Jurkat, Clone E6-1 (cell line): ENCODE data around the gene C11orf52.

Source experiments
- DNase-seq: peaks from one replicate; pipeline ENCODE4 v3.0.0-alpha.2; 2011; ENCODE audit warnings: low read depth, low spot score
- H3K4me3 ChIP-seq: 2 replicates; pipeline ENCODE4 v1.5.1; 2011; ENCODE audit warnings: mild to moderate bottlenecking, low read length, control low read depth, moderate library complexity

Gene C11orf52

GRCh38 chr11:111935317-111936039 lies 16.8 kb downstream of the C11orf52 start:
- no peak overlapping the region for H3K4me3 ChIP-seq
- no peak for DNase-seq

- no peak for DNase-seq
- no peak overlapping the region for H3K4me3 ChIP-seq
Observed at GRCh38 chr11:111936040-111936540, 17.4 kb downstream of the C11orf52 start.

- no peak for DNase-seq
- no peak overlapping the region for H3K4me3 ChIP-seq
Observed at GRCh38 chr11:111937461-111937769, 18.7 kb downstream of the C11orf52 start.

DNA sequence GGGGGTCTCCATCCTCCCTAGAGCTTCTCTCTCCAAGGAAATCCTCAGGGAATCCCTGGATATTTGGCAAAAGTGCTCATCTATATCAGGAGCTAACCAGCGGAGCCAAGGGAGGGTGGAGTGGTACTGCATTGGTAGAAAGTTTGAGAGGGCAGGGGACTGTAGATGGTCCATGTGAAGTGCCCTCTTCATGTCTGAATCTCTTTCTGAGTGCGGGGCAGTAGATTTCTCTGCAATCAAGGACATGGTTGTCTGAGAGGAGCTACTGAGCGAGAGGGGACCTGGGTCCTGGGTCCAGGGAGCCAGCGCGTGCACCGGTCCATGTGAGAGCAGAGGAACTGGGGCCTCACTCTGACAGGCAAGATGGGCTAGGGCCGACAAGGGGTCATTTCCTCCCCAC lies 19.1 kb downstream of the C11orf52 start:
- no peak for DNase-seq
- H3K4me3 ChIP-seq: no peak overlapping the region

- no peak for DNase-seq
- no peak overlapping the region for H3K4me3 ChIP-seq
Observed at GRCh38 chr11:111938687-111939160, 20.0 kb downstream of the C11orf52 start.

- no peak for DNase-seq
- no peak overlapping the region for H3K4me3 ChIP-seq
Observed at GRCh38 chr11:111939836-111940604, 21.3 kb downstream of the C11orf52 start.

- H3K4me3 ChIP-seq: no peak overlapping the region
- no peak for DNase-seq
Observed at GRCh38 chr11:111941963-111942362, 23.2 kb downstream of the C11orf52 start.

DNA sequence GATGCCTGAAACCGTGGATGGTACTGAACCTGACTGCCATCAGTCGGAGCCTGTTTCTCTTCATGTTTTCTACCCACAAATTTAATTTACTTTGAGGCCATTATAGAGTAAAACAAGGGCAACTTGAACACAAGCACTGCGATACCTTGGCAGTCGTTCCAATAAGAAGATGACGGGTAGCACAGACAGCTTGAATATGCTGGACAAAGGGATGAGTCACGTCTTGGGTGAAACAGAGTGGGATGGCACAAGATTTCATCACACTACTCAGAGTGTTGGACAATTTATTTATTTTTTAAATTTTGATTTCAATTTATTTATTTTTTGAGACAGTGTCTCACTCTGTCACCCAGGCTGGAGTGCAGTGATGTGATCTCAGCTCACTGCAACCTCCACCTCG lies 24.1 kb downstream of the C11orf52 start:
- no peak overlapping the region for H3K4me3 ChIP-seq
- DNase-seq: no peak

GRCh38 chr11:111944139-111944538 lies 25.4 kb downstream of the C11orf52 start:
- DNase-seq: peak; percentile 53
- no peak overlapping the region for H3K4me3 ChIP-seq

DNA sequence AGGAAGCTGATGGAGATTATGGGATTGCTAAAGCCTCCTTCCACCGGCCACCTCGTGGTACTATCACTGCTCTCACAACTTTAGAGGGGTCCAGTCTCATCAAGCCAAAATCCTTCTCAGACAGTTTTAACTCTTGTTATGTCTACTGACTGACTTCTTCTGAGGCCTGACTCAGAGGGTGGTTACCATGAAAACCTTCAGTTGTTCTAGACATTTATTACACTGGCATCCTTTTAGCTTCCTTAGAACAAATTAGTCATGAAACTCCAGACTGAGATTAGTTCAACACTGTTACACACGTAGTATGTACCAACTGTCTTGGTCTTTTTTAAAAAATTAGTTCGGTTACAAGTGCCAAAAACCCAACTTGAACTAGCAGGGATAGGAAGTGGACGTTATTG lies 25.9 kb downstream of the C11orf52 start:
- H3K4me3 ChIP-seq: no peak overlapping the region
- no peak for DNase-seq

DNA sequence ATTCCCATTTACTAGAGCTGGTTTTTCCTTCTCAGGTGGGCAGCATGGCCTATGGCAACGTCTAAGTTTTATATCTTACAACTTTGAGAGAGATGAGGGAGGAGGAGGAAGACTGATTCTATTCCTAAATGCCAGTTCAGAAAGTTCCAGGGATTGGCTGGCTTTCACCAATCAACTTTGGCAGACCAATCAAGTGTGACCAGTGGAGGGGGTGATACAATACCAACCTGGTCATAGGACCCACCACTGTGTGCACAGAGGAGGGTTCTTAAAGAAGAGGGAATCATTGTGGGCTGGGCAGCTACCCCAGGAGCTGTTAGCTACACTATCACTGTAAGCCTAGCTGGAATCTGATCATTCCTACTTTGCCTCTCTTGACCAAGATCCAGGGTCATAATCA lies 26.5 kb downstream of the C11orf52 start:
- H3K4me3 ChIP-seq: no peak overlapping the region
- DNase-seq: no peak

- no peak overlapping the region for H3K4me3 ChIP-seq
- DNase-seq: no peak
Observed at GRCh38 chr11:111946499-111946898, 27.8 kb downstream of the C11orf52 start.

- DNase-seq: no peak
- no peak overlapping the region for H3K4me3 ChIP-seq
Observed at GRCh38 chr11:111947143-111947542, 28.4 kb downstream of the C11orf52 start.

DNA sequence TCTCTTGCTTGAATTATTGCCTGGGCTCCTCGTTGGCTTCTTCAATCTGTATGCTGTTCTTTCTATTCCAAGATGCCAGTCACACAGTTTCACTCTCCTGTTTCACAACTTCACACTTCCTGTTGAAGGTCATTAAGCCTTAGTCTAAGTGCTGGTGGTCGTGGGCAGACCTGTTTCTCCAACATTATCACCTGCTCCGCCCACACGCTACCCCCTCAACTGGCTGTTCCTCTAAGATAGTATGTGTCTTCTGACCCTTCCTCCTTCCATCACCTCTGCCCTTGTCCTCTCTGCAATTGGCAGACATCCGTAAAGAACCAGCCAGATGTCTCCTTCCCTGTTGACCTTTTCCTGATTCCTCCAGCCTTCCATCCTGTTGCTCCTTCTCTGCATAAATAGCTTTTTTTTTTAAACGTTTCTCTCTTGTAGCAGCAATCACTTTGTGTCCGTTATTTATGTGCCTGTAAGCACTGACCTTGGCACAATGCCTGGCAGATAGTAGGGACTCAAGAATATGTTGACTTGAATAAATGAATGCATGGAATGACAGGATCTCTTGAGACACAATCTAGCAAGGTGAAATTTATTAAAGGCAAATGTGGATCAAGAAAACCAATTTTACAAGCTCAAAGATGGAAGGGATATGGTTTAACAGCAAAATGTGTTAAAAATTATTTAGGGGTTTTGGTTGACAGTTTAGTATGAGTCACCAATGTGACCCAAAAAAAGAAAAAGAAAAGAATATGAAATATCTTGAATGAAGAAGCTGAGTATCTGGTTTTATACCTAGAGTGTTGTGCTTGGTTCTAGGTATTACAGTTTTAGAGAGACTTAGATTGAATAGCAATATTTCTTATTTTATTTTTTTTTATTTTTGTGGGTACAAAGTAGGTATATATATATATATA lies 31.1 kb downstream of the C11orf52 start:
- no peak overlapping the region for H3K4me3 ChIP-seq
- no peak for DNase-seq

DNA sequence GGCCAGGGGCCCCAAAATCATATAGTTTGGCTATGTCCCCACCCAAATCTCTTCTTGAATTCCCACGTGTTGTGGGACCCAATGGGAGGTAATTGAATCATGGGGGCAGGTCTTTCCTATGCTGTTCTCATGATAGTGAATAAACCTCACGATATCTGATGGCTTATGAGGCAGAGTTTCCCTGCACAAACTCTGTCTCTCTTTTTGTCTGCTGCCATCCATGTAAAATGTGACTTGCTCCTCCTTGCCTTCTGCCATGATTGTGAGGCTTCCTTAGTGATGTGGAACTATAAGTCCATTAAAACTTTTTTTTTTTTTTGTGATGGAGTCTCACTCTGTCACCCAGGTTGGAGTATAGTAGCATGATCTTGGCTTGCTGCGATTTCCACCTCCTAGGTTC lies 32.9 kb downstream of the C11orf52 start:
- H3K4me3 ChIP-seq: no peak overlapping the region
- no peak for DNase-seq

DNA sequence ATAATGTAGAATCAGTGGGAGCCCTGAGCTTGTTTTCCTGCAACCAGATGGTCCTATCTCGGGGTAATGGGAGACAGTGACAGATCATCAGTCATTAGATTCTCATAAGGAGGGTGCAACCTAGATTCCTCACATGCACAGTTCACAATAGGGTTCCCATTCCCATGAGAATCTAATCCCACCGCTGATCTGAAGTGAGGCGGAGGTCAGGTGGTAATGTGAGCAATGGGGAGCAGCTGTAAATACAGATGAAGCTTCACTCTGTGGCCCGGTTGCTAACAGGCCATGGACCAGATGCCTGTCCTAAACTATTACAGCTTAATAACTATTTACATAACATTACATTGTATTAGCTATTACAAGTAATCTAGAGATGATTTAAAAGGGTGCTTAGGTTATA lies 35.4 kb downstream of the C11orf52 start:
- no peak overlapping the region for H3K4me3 ChIP-seq
- no peak for DNase-seq

GRCh38 chr11:111957663-111958444 lies 39.1 kb downstream of the C11orf52 start:
- no peak for DNase-seq
- H3K4me3 ChIP-seq: no peak overlapping the region

GRCh38 chr11:111960916-111961315 lies 42.2 kb downstream of the C11orf52 start:
- H3K4me3 ChIP-seq: no peak overlapping the region
- no peak for DNase-seq
